GM15510 (cell line): Measurements from ENCODE around the gene ANKMY1.

ENCODE experiments used
- POLR2A ChIP-seq: IDR thresholded peaks from 3 replicates; pipeline ENCODE4 v1.6.1; 2011; ENCODE audit warnings: borderline replicate concordance; ENCODE audit not compliant: insufficient read length; ENCODE audit errors: extremely low read depth

The ANKMY1 gene

DNA sequence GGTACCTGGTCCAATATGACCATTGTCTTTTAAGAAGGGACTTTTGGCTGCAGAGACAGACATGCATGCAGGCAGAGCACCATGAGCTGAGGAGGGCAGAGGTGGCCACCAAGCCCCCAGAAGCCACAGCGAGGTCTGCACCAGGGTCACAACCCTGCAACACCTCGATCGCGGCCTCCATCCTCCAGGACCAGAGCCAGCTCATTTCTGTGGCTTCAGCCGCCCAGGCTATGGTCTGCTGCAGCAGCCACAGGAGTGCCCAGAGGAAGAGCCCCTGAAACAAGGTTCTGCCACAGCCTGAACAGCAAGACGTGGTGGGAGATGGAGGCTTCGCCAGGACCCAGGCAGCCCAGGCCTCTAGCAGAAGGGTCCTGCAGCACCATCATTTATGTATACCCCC is 53.9 kb downstream of the ANKMY1 start:
- TF ChIP-seq POLR2A: no peak

DNA sequence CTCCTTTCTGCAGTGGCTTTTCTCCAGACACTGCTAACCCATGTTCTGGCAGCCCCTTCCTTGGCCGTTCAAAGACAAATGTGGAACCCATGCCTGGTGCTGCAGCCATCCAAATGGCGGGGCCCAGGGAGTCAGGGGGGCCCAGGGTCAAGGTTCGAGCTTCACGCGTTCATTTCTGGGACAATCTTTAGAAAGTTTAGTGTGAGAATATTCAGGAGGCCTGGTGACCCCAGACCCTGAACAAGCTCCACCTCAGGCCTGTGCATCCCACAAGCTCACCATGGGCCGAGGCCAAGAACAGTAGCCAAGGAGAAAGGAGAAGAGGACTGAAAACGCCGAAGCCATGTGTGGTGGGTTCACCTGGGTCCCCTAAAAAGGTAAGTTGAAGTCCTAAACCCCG is 54.4 kb downstream of the ANKMY1 start:
- no peak for TF ChIP-seq POLR2A

DNA sequence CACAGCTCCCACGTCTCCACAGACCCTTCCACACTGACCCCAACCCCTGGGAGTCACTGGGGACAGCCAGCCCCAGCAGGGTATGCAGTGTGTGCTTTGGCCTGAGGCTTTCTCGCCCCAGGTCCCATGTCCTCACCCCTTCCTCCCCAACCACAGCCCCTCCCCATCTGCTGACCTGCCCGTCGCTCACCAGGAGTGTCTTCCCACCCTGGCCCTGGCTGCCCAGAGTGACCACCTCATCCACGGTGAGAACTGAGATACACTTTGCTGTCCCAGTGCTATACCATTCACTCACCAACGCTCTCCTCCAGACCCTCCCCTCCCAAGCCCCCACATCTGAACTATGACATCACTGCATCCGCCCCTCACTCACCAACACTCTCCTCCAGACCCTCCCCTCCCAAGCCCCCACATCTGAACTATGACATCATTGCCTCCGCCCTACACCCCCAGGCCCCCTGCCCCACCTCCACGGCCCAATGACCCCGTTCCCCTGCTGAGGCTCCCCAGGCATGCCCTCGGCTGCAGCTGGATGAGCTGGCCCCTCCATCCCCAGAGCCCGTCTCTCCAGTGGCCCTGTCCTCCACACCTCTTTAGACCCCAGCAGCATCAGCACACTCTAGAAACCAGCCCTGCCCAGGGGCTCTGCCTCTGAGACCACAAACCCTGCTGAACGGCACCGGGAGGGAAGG is 55.2 kb downstream of the ANKMY1 start:
- no peak for TF ChIP-seq POLR2A

DNA sequence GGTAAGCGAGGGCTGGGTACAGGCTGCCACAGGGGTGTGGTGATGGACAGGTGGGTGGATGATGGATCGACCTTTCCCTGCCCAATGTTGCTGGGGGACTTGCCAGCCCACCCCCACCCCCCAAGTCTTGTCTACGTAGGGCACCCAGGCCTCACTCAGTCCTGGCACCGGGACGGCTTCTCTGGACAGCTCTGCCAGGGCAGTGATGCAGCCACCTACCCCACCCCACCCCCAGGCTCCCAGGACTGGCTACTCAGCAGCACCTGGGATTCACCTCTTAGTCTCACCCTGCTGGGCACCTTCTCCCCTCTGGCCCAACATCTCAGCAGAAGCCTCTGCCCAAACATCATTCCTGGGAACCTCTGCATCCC is 55.7 kb downstream of the ANKMY1 start:
- TF ChIP-seq POLR2A: no peak

DNA sequence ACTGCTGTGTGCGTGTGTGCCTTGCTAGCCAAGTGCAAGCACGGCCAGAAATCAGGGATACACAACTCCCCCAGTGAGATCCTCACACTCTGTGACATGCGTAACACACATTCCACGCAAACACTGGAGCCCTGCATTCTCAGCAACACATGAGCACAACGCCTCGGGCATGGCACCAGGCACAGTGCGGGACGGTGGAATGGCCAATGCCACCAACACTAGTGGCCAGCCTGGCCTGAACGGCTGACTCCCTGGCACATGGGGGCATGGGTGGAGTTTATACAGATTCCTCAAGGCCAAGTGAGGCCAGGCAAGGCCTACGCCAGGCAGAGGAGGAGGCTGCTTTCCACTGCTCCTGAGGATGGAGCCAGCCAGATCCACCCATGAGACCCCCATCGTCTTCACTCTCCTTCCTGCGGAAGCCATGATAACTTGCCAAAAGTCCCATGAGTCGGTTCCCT is 56.2 kb downstream of the ANKMY1 start:
- TF ChIP-seq POLR2A: no peak

DNA sequence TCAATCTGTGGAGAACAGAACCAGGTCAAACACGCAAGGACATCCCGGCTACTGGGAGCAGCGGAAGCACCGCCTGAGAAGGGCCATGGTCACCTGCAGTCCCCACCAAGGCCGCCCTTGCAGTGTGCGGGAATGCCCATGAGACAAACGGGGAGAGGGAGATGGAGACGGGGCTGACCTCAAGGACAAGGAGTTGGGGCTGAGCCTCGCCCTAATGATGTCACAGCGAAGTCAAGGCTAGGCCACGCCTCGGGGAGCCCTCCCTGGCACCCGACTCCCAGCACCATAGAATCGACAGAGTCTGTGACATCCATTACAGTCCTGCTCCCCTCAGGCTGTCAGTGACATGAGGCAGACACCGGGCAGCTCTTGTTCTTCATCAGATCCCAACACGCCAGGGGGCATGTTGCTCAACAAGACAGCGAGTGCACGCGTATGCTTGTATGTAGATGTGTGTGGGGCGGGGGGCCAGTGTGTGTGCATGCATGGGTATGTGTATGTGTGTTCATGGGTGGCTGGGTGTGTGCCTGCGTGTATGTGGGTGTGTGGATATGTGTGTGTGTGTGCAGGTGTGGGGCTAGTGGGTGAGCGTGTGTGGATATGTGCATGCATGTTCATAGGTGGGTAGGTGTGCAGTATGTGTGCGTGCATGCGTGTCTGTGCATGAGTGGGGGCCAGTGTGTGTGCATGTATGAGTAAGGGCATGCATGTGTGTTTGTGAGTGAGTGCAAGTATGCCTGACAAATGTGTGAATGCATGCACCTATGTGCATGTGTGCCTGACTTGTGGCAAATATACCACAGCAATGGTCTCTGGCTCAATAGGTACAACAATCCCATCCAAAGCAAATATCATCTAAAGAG is 57.0 kb downstream of the ANKMY1 start:
- TF ChIP-seq POLR2A: no peak

DNA sequence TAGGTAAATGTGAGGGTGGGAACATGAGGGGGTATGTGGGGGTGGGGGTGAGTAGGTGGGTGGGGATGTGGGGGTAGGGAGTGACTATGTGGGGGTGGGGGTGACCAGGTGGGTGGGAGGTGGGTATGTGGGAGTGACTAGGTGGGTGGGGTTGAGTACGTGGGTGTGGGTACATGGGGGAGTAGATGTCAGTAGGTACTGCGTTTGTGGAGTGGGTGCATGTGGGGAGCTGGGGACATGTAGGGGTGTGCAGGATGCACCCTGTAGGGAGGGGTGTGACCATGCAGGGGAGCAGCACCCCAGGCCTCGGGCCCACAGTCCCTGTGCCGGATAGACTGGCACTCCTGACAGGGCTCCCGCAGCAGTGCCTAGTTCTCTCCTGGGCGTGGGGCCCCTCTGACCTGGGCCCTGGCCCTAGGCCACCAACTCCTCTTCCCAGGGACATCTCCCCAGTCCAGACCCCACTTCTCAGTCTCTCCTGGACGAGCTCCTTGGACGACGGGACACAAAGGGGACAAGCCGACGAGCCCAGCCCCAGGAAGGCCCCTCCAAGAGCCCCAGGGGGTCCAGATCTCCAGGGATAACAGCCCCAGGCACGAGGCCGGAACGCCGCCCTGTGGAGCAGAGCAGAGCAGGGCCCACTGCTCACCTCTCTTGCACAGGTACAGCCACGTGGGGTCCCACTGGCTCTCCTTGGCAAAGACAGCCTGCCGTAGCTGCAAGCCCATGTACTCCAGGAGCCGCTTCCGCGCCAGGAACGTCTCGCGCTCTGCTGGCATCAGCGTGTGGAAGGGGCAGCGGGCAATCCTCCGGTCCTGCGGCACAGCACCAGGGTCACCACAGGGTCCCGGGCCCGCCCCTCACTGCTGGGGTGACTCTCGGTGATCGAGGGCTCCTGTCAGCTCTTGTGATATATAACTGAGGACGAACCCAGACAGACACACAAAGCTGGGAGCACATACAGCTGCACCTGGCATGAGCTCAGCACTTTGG is 58.2 kb downstream of the ANKMY1 start:
- no peak for TF ChIP-seq POLR2A

DNA sequence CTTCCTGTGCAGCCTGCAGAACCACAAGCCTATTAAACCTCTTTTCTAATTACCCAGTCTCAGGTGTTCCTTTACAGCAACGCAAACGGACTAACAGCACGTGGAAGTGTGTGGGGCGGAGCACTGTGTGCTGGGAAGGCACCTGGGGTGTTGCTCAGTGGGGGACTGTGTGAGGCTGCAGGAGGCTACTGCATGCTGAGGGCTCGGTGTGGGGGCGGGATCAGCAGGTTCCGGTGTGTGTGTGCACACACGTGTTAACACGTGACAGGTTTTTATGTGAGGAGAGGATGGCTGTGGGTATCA is 58.9 kb downstream of the ANKMY1 start:
- no peak for TF ChIP-seq POLR2A

DNA sequence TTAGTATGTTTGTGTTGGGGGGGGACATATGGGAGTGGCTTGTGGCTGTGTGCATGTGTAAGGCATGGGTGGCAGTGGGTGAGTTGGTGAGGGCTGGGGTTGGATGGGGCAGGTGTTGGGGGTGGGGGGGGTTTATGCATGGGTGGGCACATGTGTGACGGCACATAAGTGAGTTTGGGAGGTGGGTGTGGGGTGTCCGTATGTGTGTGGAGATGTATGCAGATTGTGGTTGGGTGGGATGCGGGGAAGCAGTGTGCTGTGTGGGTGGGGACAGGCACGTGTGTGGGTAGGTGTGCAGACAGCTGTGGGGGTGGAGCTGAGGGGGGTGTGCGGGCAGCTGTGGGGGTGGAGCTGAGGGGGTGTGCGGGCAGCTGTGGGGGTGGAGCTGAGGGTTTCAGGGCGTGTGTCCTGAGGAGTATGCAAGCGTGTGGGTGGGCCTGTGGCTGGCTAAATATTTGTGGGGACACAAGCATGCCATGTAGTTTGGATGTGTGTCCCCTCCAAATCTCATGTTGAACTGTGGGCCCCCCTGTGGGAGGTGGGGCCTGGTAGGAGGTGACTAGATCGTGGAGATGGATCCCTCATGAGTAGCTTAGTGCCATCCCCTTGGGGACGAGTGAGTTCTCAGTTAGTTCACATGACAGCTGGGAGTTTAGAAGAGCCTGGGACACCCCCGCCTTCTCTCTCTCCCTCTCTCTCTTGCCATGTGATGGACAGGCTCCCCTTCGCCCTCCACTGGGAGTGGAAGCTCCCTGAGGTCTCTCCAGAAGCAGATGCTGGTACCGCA is 59.4 kb downstream of the ANKMY1 start:
- no peak for TF ChIP-seq POLR2A

DNA sequence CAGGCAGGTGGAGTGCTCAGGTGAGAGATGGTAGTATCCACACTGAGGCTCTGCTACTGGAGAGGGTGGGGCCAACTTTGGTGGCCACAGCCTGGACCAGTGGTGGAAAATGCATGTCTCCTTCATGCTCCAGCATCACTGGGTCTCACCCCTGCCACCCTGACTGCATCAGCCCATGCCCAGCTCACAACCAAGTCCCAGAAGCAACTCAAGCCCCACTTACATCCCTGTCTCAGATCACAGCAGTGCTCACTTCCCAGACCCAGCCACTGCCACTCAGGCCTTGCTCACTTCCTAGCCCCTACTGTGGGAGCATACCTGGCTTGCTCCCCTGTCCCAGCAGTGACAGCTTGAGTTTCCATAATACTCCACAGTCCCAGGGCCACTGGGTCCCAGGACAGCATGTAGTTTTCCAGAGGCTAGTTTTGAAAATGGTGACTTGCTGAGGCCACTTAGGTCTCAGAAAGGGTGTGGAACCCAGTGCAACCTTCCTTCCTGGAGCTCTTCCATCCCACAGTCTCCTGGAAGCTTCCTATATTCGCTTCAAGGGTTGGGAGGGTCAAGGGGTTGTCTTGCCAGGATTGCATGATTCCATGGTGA is 63.5 kb downstream of the ANKMY1 start:
- no peak for TF ChIP-seq POLR2A

DNA sequence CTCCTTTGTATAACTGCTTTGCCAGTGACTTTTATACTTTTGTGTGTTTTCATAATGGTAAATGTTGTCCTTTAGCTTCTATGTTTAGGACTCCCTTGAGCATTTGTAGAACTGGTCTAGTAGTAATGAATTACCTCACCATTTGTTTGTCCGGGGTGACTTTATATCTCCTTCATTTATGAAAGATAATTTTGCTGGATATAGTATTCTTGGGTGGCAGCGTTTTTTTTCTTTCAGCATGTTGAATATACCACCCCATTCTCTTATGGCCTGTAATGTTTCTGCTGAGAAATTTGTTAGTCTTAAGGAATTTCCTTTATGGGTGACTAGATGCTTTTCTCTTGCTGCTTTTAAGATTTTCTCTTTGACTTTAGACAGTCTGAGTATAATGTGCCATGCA is 66.3 kb downstream of the ANKMY1 start:
- TF ChIP-seq POLR2A: no peak

DNA sequence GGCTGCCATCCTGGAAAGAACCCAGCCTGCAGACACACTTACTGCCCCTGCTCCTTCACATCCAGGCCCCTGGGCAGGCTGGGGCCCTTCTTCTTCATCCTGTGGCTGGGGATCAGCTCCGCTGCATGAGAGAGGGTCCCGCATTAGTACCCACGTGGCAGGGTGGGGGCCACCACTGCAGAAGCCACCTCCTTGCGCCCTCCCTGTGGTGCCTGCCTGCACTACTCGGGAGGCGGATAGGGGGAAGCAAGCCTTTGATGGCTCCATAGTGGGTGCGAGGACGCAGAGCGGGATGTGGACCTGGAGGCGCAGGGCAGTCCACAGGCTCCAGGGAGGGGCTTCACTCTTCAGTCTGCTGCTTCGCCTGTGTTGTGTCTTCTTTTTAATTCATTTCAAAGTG is 75.6 kb downstream of the ANKMY1 start:
- no peak for TF ChIP-seq POLR2A

DNA sequence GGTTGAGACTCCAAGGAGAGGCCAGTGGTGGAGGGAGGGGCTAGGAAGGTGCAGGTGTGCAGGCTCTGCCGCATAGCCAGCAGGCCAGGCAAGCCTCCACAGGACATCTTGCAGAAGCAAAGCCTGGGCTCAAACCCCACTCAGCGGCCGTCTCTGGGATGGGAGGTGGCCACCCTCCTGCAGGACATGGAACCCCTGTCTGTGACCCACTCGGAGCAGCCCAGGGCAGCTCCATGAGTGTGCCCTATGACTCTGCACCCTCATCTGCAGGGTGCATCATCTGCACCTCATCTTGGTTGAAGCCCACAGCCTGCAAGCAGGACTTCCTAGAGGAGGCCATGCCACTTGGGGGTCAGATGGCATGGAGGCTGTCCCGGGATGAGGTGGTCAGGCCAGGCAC is 76.1 kb downstream of the ANKMY1 start:
- no peak for TF ChIP-seq POLR2A
